Ishikawa (cell line): Measurements from ENCODE around the gene RHOT2.
A peak's percentile ranks its signal among the peaks of the same experiment; 100 is the strongest.

Experiments used
- CEBPB ChIP-seq: IDR thresholded peaks from 2 replicates; pipeline ENCODE4 v1.6.1; 2012
- CREB1 ChIP-seq: IDR thresholded peaks from 2 replicates; pipeline ENCODE4 v1.6.1; 2012; ENCODE audit warnings: low read depth
- EGR1 ChIP-seq: IDR thresholded peaks from 2 replicates; pipeline ENCODE4 v1.6.1; 2012
- EP300 ChIP-seq: IDR thresholded peaks from 2 replicates; pipeline ENCODE4 v1.6.1; 2012; ENCODE audit warnings: borderline replicate concordance
- FOXM1 ChIP-seq: IDR thresholded peaks from 2 replicates; pipeline ENCODE4 v1.6.1; 2012; ENCODE audit warnings: low read depth, borderline replicate concordance
- MAX ChIP-seq: IDR thresholded peaks from 2 replicates; pipeline ENCODE4 v1.6.1; 2012
- NFIC ChIP-seq: IDR thresholded peaks from 2 replicates; pipeline ENCODE4 v1.6.1; 2012
- RAD21 ChIP-seq: IDR thresholded peaks from 2 replicates; pipeline ENCODE4 v1.6.1; 2012; ENCODE audit warnings: low read depth
- REST ChIP-seq: IDR thresholded peaks from 2 replicates; pipeline ENCODE4 v1.6.1; 2012; ENCODE audit warnings: low read depth, mild to moderate bottlenecking
- TAF1 ChIP-seq: IDR thresholded peaks from 2 replicates; pipeline ENCODE4 v1.6.1; 2012; ENCODE audit warnings: low read depth, mild to moderate bottlenecking
- TCF12 ChIP-seq: IDR thresholded peaks from 2 replicates; pipeline ENCODE4 v1.6.1; 2012; ENCODE audit warnings: low read depth
- TEAD4 ChIP-seq: IDR thresholded peaks from 2 replicates; pipeline ENCODE4 v1.6.1; 2012
- USF1 ChIP-seq: IDR thresholded peaks from 2 replicates; pipeline ENCODE4 v1.6.1; 2012
- YY1 ChIP-seq: IDR thresholded peaks from 2 replicates; pipeline ENCODE4 v1.6.1; 2012; ENCODE audit warnings: low read depth
- ZBTB7A ChIP-seq: IDR thresholded peaks from 2 replicates; pipeline ENCODE4 v1.6.1; 2012; ENCODE audit warnings: low read depth

The RHOT2 gene

GRCh38 chr16:683396-684070 is 15.6 kb downstream of the RHOT2 start:
- TF ChIP-seq TEAD4 = peak; percentile 8; the same call in 1 of the 2 replicates
- no peak for TF ChIP-seq CEBPB
- TF ChIP-seq FOXM1 = no peak
- TF ChIP-seq ZBTB7A = peak; percentile 58
- TF ChIP-seq USF1 = no peak
- 0 out of 2 replicates have a peak, but pooled peaks have one; percentile 56 for TF ChIP-seq EGR1
- no peak for TF ChIP-seq CREB1
- no peak; the same call in 1 of the 2 replicates for TF ChIP-seq MAX
- no peak; the same call in 1 of the 2 replicates for TF ChIP-seq TAF1

GRCh38 chr16:684071-684794 is 16.3 kb downstream of the RHOT2 start, which contains the start of gene JMJD8:
Gene JMJD8, minus strand, starts transcription at chr16:684334. Its CDS starts 15 bp downstream, at chr16:684319.
- TF ChIP-seq FOXM1 (peak; percentile 26; the same call in 1 of the 2 replicates), TAF1 (peak; percentile 86), CREB1 (peak; percentile 76), TEAD4 (peak; percentile 0; the same call in 1 of the 2 replicates), TCF12 (peak; percentile 69; the same call in 1 of the 2 replicates), CEBPB (no peak), YY1 (peak; percentile 92), EGR1 (no peak), EP300 (peak; percentile 19; the same call in 1 of the 2 replicates), MAX (peak; percentile 95), USF1 (peak; percentile 74), NFIC (peak; percentile 38; the same call in 1 of the 2 replicates), ZBTB7A (no peak)

- no peak for TF ChIP-seq USF1
- no peak for TF ChIP-seq ZBTB7A
- TF ChIP-seq TEAD4 = no peak
- TF ChIP-seq EGR1 = no peak
- TF ChIP-seq FOXM1 = no peak
Observed at GRCh38 chr16:684961-685696, 17.2 kb downstream of the RHOT2 start.

GRCh38 chr16:685967-686366 is 18.0 kb downstream of the RHOT2 start:
- no peak for TF ChIP-seq EP300
- TF ChIP-seq RAD21 = 0 out of 2 replicates have a peak, but pooled peaks have one; percentile 12

- TF ChIP-seq TEAD4 = no peak
- no peak for TF ChIP-seq ZBTB7A
- TF ChIP-seq CEBPB = no peak
- TF ChIP-seq FOXM1 = no peak
- TF ChIP-seq EGR1 = no peak
- no peak for TF ChIP-seq YY1
- TF ChIP-seq EP300 = no peak
- no peak for TF ChIP-seq TAF1
- TF ChIP-seq NFIC = no peak
- TF ChIP-seq USF1 = no peak
- TF ChIP-seq TCF12 = no peak
- TF ChIP-seq CREB1 = no peak
- no peak for TF ChIP-seq MAX
Observed at GRCh38 chr16:686459-687260, 18.7 kb downstream of the RHOT2 start.

- TF ChIP-seq EP300 (no peak), MAX (no peak), ZBTB7A (no peak), FOXM1 (no peak), CREB1 (no peak), REST (no peak), TCF12 (no peak), CEBPB (no peak), RAD21 (no peak), NFIC (no peak), USF1 (no peak)
Observed at GRCh38 chr16:687499-687898, 19.6 kb downstream of the RHOT2 start.
